ENCODE data around the gene TMEM175.

DNA sequence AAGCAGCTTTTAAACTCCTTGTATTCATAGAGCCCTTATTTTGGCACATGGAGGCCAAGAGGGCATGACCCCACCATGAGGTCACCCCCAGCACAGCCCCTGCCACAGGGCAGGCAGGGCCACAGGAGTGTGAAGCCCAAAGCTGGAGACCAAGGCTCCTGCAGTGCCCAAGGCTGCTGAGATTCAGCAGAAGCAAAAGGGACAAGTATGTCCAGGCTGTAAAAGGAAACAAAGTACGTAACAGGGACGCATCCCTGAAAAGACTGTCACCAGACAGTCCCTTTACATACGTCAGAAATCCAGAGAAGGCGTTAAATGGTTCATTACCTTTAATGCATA is 19.0 kb upstream of the TMEM175 start:
- TF ChIP-seq CTCF (IDR thresholded peaks at IDR 0.05; ENCODE audit: low read depth, low read length, poor library complexity, severe bottlenecking) (no peak), EZH2phosphoT487 (IDR thresholded peaks at IDR 0.05; ENCODE audit: borderline replicate concordance, low read length) (no peak)
